Psoas muscle (tissue), 8 donors: ENCODE results near the gene NTRK3. TPM values are rescaled to one million over a fixed set of nuclear protein-coding genes. Genes with fewer than 3 reads are reported as not detected.

Experiments
- ATAC-seq, 4 donors: fragments of 200-7000 bp; cut with Tn5 transposase; one replicate each; pipeline ENCODE4 v1.9.1; 2020; ENCODE audit warnings: moderate library complexity in 3 of 4, mild to moderate bottlenecking in 2 of 4
- DNase-seq, 2 donors: peaks; one replicate each; pipeline ENCODE4 v3.0.0-alpha.2; 2020
- H3K27ac ChIP-seq: fragments of 200-600 bp; one replicate; pipeline ENCODE4 v1.8.0; 2022
- H3K27me3 ChIP-seq, 3 donors: fragments of 200-600 bp in 1 of 3; one replicate each; pipeline versions ENCODE4 v1.6.1 to v1.8.0; 2013 to 2022; ENCODE audit warnings: low read length in 2 of 3, mild to moderate bottlenecking in 2 of 3, moderate library complexity in 1 of 3; ENCODE audit not compliant: insufficient read depth in 3 of 3
- H3K36me3 ChIP-seq, 2 donors: fragments of 200-600 bp in 1 of 2; one replicate each; pipeline versions ENCODE4 v1.6.1 to v1.8.0; 2013 to 2022; ENCODE audit warnings: low read depth in 1 of 2, mild to moderate bottlenecking in 1 of 2, moderate library complexity in 1 of 2; ENCODE audit not compliant: insufficient read depth in 1 of 2
- H3K4me1 ChIP-seq: fragments of 200-600 bp; one replicate; pipeline ENCODE4 v1.8.0; 2022
- H3K4me3 ChIP-seq: fragments of 200-600 bp; one replicate; pipeline ENCODE4 v1.8.0; 2022; ENCODE audit warnings: mild to moderate bottlenecking
- H3K9me3 ChIP-seq: fragments of 200-600 bp; one replicate; pipeline ENCODE4 v1.8.0; 2022
- WGBS, 3 donors: extraction: QIAGEN DNeasy Blood & Tissue Kit; methylation state at CpG; one replicate each; pipeline versions ENCODE4 v1.1.6 to v1.1.7; 2013; 5-methylcytosine and 5-hydroxymethylcytosine counted together
- intact Hi-C, 2 donors: fragments of 100-400 bp; cut with DNase I; formaldehyde crosslinking; loops; one replicate each; pipeline versions ENCODE4 v1.11.0 to v1.14.2; 2022
- polyA plus RNA-seq, 3 donors: library from polyadenylated mRNA; stranded (reverse); fragments of 200-250 nt; gene quantifications; one replicate each; pipeline ENCODE4 v1.2.3, GENCODE V29; 2013
- total RNA-seq, 4 donors: library from RNA; stranded (reverse); fragmentation: NEBNext Ultra II Directional in 2 of 4; extraction: Animal tissue kit (Norgen Biotek cat#: 25700) in 2 of 4; gene quantifications; one replicate each; pipeline versions ENCODE4 v1.2.1 to v1.2.4, GENCODE V29; 2021 to 2023
- TF ChIP-seq, protein P1 (sequence below): fragments of 200-600 bp; IDR thresholded peaks from one replicate; pipeline ENCODE4 v1.8.0; 2022; ENCODE audit warnings: antibody characterized with exemption
- donor health status: healthy with polysubstance abuse.
- donor health status: DM: no; HTN: no; CAD: no; lungs with moderate emphysema.
- donor health status: Bipolar disorder and iron deficiency.
- donor health status: healthy.
- donor health status: DM: yes; HTN: yes; CAD: no.
- donor health status: DM: no; HTN: no; CAD: no.
- donor health status: DM: no; HTN: no; CAD: no.
- donor health status: DM: yes; HTN: yes; CAD: no.

NTRK3 gene
- total and polyA plus RNA-seq, 7 donors = 0.17 to 1.7 (median 0.57) TPM

DNA sequence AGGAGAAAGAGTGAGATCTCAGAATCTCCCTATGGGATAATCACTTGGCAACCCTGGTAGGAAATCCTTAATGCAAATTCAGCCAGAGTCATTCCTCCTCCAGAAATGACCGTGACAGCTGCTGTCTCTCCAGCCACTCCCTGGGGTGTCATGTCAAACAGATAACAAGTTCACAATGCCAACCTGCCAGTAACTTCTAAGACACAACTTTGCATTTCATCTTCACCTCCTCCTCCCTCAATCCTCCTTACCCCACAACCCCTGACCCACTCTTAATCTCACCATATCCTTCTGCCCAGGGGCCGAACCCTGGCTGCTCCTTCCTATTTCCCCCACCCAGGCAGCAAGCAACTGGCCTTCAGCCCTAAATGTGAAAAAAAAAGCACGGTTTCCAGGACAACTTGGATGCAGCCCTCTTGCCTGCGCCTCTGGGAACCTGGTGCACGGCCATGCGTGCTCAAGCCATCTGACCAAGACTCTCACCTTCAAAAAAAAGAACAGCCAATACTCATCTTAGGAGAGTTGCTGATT is 166.0 kb downstream of the NTRK3 start:
- intact Hi-C loops = no loop called here
- H3K4me1 ChIP-seq = no peaks in the 10 kb centered on the region
- TF ChIP-seq, protein P1, sequence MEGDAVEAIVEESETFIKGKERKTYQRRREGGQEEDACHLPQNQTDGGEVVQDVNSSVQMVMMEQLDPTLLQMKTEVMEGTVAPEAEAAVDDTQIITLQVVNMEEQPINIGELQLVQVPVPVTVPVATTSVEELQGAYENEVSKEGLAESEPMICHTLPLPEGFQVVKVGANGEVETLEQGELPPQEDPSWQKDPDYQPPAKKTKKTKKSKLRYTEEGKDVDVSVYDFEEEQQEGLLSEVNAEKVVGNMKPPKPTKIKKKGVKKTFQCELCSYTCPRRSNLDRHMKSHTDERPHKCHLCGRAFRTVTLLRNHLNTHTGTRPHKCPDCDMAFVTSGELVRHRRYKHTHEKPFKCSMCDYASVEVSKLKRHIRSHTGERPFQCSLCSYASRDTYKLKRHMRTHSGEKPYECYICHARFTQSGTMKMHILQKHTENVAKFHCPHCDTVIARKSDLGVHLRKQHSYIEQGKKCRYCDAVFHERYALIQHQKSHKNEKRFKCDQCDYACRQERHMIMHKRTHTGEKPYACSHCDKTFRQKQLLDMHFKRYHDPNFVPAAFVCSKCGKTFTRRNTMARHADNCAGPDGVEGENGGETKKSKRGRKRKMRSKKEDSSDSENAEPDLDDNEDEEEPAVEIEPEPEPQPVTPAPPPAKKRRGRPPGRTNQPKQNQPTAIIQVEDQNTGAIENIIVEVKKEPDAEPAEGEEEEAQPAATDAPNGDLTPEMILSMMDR = no peak
- 10 to 18% (median 14%) methylated on average over 6 of the region's 6 CpGs for WGBS, 3 donors
- ATAC-seq (no peak), DNase-seq (no peak)
- H3K36me3 ChIP-seq = no peaks in the 10 kb centered on the region
- no peak overlapping the region for H3K4me3 ChIP-seq
- no peaks in the 10 kb centered on the region for H3K9me3 ChIP-seq
- H3K27me3 ChIP-seq = peaks cover 0 to 1% (median 0%) of the 10 kb centered on the region in 3 donors
- H3K27ac ChIP-seq = no peak overlapping the region

DNA sequence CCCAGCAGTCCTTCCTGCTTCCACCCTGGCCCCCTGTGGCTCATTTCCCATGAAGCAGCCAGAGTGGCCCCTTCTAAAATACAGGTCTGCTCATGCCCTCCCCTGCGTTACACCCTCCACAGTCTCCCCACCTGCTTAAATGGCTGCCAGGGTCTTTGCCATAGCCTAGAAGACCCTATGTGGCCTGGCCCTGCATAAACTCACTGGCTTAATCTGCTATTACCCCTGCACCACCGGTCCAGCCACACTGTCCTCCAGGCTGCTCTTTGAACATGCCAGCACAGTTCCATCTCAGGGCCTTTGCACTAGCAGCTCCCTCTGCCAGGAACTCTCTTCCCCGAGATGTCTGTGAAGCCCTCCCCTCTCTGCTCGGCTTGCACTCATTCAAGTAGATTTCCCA is 166.8 kb downstream of the NTRK3 start:
- no peak for DNase-seq
- no peak overlapping the region for H3K4me3 ChIP-seq
- TF ChIP-seq, protein P1 = no peak
- no peaks in the 10 kb centered on the region for H3K4me1 ChIP-seq
- intact Hi-C loops = loop anchor here in 1 of 2 donors (10.0 kb wide), 1 partner anchor 85 kb away; no protein-coding TSS in a partner anchor
- no peak overlapping the region for H3K27ac ChIP-seq
- peaks cover 0 to 1% (median 0%) of the 10 kb centered on the region in 3 donors for H3K27me3 ChIP-seq
- ATAC-seq = no peak
- H3K36me3 ChIP-seq = no peaks in the 10 kb centered on the region
- WGBS, 3 donors = 53 to 71% (median 67%) methylated on average over 4 of the region's 4 CpGs
- no peaks in the 10 kb centered on the region for H3K9me3 ChIP-seq

DNA sequence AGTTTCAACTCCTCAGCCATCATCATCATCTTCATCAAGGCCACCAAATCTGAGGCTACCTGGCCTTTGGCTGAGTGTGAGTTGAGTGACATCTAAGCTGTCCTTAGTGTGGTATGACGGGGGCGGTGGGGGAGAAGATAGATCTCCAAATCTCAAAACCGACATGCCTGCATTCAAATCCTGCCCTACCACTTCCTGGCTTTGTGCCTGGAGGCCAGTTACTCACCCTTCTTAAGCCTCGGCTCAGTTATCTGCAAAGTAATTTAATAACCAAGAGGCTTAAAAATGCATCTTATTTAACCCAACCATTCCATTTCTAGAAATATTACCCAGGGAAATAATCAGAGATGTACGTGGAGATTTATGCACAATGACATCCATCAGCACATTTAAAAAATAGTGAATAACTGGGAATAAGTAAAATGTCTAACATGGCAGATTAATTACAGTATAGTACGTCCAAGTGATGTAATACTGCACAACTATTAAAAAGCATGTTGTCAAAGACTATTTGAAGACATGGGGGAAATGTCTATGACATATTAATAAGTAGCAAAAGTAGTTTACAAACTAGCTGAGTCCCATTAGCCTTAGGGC is 167.4 kb downstream of the NTRK3 start:
- TF ChIP-seq, protein P1 = no peak
- 54 to 66% (median 64%) methylated on average over 6 of the region's 6 CpGs for WGBS, 3 donors
- Histone ChIP-seq H3K9me3 (no peaks in the 10 kb centered on the region), H3K4me1 (no peaks in the 10 kb centered on the region), H3K36me3 (no peaks in the 10 kb centered on the region), H3K27me3 (peaks cover 0 to 1% (median 0%) of the 10 kb centered on the region in 3 donors), H3K4me3 (no peak overlapping the region), H3K27ac (no peak overlapping the region)
- intact Hi-C loops = loop anchor here in 1 of 2 donors (10.0 kb wide), 1 partner anchor 84 kb away; no protein-coding TSS in a partner anchor
- no peak for DNase-seq
- no peak for ATAC-seq

DNA sequence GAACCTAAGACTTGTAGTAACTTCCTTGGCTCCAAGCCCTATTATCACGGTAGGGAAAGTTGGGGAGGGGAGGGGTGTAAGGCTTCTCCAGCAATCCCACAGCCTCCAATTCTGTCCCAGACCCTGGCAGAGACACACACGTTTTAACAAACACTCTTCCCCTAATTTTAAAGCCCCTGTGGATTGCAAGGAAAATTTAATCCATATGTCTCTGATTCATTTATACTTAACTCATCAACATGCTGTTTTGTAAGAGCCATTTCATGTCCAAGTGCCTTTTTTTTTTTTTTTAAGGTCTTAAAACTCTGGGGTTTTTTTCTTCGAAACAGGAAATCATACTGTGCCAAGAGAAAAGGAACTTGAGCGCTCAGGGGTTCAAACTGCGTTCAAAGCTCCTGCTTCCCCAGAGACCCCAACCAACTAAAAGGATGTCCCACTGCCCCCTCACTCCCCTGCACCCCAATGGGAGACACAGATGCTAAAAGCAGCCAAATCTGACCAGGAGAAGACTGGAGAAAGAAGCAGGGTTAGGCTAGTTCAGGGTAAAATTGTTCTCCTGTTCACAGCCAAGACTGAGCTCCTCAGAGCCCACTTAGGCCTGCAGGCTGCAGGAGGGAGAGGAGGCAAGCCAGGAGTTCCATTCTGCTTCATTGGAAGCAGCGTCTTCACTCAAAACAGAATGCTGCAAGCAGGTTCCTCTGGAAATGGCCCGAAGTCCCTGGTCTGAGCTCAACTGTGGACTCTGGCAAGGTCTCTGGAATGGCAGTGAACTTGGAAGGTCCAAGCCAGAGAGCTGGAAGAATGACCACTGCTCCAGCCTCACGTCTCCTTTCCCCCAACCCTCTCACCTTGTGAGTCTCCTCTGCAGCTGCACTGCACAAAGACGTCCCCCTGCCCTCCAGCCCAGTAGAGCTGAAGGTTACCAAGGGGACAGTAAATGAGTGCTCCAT is 172.5 kb downstream of the NTRK3 start:
- H3K9me3 ChIP-seq = no peaks in the 10 kb centered on the region
- WGBS, 3 donors = 33 to 52% (median 39%) methylated on average over 9 of the region's 9 CpGs
- H3K4me3 ChIP-seq = no peak overlapping the region
- TF ChIP-seq, protein P1 = no peak
- intact Hi-C loops = loop anchor here in 1 of 2 donors (10.0 kb wide), 1 partner anchor 79 kb away; no protein-coding TSS in a partner anchor
- DNase-seq (no peak), ATAC-seq (no peak)
- H3K4me1 ChIP-seq = no peaks in the 10 kb centered on the region
- H3K27me3 ChIP-seq = peaks cover 0 to 1% (median 0%) of the 10 kb centered on the region in 3 donors
- H3K36me3 ChIP-seq = no peaks in the 10 kb centered on the region
- H3K27ac ChIP-seq = no peak overlapping the region
